DOHH2 (cell line): ENCODE results near the gene SLC9A6.

ENCODE experiments used
- H3F3A ChIP-seq: fragments of 200-600 bp; sonication (generic), shearing (Covaris generic); 2 replicates; pipeline ENCODE4 v1.6.0; 2016; ENCODE audit warnings: antibody characterized with exemption, mild to moderate bottlenecking; ENCODE audit not compliant: control insufficient read depth, insufficient read depth
- H3K27ac ChIP-seq: fragments of 200-600 bp; sonication (generic); 2 replicates; pipeline ENCODE4 v1.5.1; 2014; ENCODE audit warnings: low read depth, mild to moderate bottlenecking, low read length, moderate library complexity
- H3K27me3 ChIP-seq: fragments of 200-600 bp; sonication (generic); 2 replicates; pipeline ENCODE4 v1.6.1; 2014; ENCODE audit warnings: mild to moderate bottlenecking, low read length, mixed read lengths; ENCODE audit not compliant: control insufficient read depth
- H3K36me3 ChIP-seq: fragments of 200-600 bp; sonication (generic); 2 replicates; pipeline ENCODE4 v1.6.1; 2014; ENCODE audit warnings: mild to moderate bottlenecking, low read length, moderate library complexity, mixed read lengths; ENCODE audit not compliant: control insufficient read depth
- H3K4me1 ChIP-seq: fragments of 200-600 bp; sonication (generic); 2 replicates; pipeline ENCODE4 v1.6.1; 2014; ENCODE audit warnings: mild to moderate bottlenecking, low read length, mixed read lengths; ENCODE audit not compliant: control insufficient read depth
- H3K4me2 ChIP-seq: fragments of 200-600 bp; sonication (generic); 2 replicates; pipeline ENCODE4 v1.6.0; 2014; ENCODE audit warnings: mild to moderate bottlenecking, low read length, moderate library complexity
- H3K4me3 ChIP-seq: fragments of 200-600 bp; sonication (generic); 2 replicates; pipeline ENCODE4 v1.5.1; 2014; ENCODE audit warnings: mild to moderate bottlenecking, low read length, mixed read lengths
- H3K79me2 ChIP-seq: fragments of 200-600 bp; sonication (generic); 2 replicates; pipeline ENCODE4 v1.6.1; 2014; ENCODE audit warnings: mild to moderate bottlenecking, low read length, mixed read lengths; ENCODE audit not compliant: control insufficient read depth
- H3K9me2 ChIP-seq: fragments of 200-600 bp; sonication (generic); replicated peaks from 2 replicates; pipeline ENCODE4 v1.6.1; 2014; ENCODE audit warnings: mild to moderate bottlenecking, low read length, mixed read lengths; ENCODE audit not compliant: control insufficient read depth
- H3K9me3 ChIP-seq: fragments of 200-600 bp; sonication (generic); 2 replicates; pipeline ENCODE4 v1.6.1; 2014; ENCODE audit warnings: antibody characterized with exemption, low read length, mixed read lengths; ENCODE audit not compliant: control insufficient read depth, insufficient read depth
- H4K20me1 ChIP-seq: fragments of 200-600 bp; sonication (generic); 2 replicates; pipeline ENCODE4 v1.6.0; 2014; ENCODE audit warnings: low read depth, mild to moderate bottlenecking, antibody characterized with exemption, low read length, moderate library complexity; ENCODE audit not compliant: control insufficient read depth, insufficient read depth
- EZH2phosphoT487 ChIP-seq: fragments of 200-600 bp; sonication (generic); IDR thresholded peaks from 2 replicates; pipeline ENCODE4 v1.6.1; 2017; ENCODE audit warnings: borderline replicate concordance, mild to moderate bottlenecking, antibody characterized with exemption, low read length, moderate library complexity, mixed read lengths
- TF ChIP-seq, protein P1 (sequence below): fragments of 200-600 bp; sonication (generic); IDR thresholded peaks from one replicate; pipeline ENCODE4 v1.5.1; 2014; ENCODE audit warnings: antibody characterized with exemption, mild to moderate bottlenecking, low read depth, low read length; ENCODE audit not compliant: poor library complexity, severe bottlenecking

Gene SLC9A6

DNA sequence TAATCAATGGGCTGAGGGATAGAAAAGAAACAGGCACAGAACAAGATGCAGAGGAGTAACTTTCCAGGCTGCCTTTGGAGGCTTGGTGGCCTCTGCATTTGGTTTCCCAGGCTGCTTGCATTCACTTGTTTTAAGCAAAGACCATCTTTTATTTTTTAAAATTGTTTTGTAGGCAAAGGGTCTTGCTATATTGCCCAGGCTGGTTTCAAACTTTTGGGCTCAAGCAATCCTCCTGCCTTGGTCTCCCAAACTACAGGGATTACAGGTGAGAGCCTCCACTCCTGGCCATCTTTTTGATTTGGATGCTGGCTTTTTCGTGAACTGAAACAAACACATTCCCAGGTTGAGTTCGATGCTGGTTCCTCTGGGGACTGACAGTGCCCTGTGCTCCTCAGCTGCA lies 74.1 kb downstream of the SLC9A6 start:
- Histone ChIP-seq H3K9me3 (no peaks in the 10 kb centered on the region), H3K36me3 (no peaks in the 10 kb centered on the region), H4K20me1 (no peaks in the 10 kb centered on the region), H3K4me1 (no peaks in the 10 kb centered on the region), H3K79me2 (no peaks in the 10 kb centered on the region), H3K4me3 (no peak overlapping the region), H3K27me3 (peaks cover 4% of the 10 kb centered on the region), H3K9me2 (no peaks in the 10 kb centered on the region), H3K27ac (no peak overlapping the region), H3K4me2 (no peak overlapping the region), H3F3A (no peaks in the 10 kb centered on the region)
- no peak for TF ChIP-seq EZH2phosphoT487

DNA sequence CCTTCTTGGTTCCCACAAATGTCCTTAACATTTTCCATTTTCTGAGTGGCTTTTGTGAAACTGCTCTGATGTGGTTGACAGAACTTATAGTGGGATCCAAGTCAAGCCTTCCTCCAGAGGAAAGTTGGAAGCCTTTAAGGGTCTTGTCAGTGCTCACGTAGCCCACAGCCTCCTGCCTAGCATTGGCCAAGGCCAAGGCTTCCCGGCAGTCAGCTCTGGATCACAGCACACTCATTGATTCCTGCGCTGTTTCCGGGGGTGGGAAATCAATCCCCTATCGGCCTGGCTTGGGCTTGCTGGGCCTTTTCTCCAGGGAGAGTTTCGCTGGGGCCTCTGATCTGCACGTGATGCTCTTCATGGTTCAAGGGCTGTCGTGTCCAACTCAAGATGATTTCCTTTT lies 76.1 kb downstream of the SLC9A6 start:
- peaks cover 5% of the 10 kb centered on the region; the same call in 1 of the 2 replicates for H3K27me3 ChIP-seq
- no peak overlapping the region for H3K4me3 ChIP-seq
- no peaks in the 10 kb centered on the region for H3F3A ChIP-seq
- H3K27ac ChIP-seq: no peak overlapping the region
- TF ChIP-seq, protein P1, sequence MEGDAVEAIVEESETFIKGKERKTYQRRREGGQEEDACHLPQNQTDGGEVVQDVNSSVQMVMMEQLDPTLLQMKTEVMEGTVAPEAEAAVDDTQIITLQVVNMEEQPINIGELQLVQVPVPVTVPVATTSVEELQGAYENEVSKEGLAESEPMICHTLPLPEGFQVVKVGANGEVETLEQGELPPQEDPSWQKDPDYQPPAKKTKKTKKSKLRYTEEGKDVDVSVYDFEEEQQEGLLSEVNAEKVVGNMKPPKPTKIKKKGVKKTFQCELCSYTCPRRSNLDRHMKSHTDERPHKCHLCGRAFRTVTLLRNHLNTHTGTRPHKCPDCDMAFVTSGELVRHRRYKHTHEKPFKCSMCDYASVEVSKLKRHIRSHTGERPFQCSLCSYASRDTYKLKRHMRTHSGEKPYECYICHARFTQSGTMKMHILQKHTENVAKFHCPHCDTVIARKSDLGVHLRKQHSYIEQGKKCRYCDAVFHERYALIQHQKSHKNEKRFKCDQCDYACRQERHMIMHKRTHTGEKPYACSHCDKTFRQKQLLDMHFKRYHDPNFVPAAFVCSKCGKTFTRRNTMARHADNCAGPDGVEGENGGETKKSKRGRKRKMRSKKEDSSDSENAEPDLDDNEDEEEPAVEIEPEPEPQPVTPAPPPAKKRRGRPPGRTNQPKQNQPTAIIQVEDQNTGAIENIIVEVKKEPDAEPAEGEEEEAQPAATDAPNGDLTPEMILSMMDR: no peak
- TF ChIP-seq EZH2phosphoT487: no peak
- no peaks in the 10 kb centered on the region for H3K9me3 ChIP-seq
- H3K4me1 ChIP-seq: no peaks in the 10 kb centered on the region
- H3K9me2 ChIP-seq: no peaks in the 10 kb centered on the region
- no peaks in the 10 kb centered on the region for H3K36me3 ChIP-seq
- H3K79me2 ChIP-seq: no peaks in the 10 kb centered on the region
- no peaks in the 10 kb centered on the region for H4K20me1 ChIP-seq
- no peak overlapping the region for H3K4me2 ChIP-seq

GRCh38 chrX:136061696-136062095 lies 76.5 kb downstream of the SLC9A6 start:
- no peaks in the 10 kb centered on the region for H3F3A ChIP-seq
- no peak overlapping the region for H3K4me2 ChIP-seq
- no peaks in the 10 kb centered on the region for H3K36me3 ChIP-seq
- no peaks in the 10 kb centered on the region for H3K9me3 ChIP-seq
- H3K4me3 ChIP-seq: no peak overlapping the region
- H3K27me3 ChIP-seq: peaks cover 3% of the 10 kb centered on the region; the same call in 1 of the 2 replicates
- TF ChIP-seq, protein P1: no peak
- no peak for TF ChIP-seq EZH2phosphoT487
- H4K20me1 ChIP-seq: no peaks in the 10 kb centered on the region
- H3K9me2 ChIP-seq: no peaks in the 10 kb centered on the region
- no peak overlapping the region for H3K27ac ChIP-seq
- H3K4me1 ChIP-seq: no peaks in the 10 kb centered on the region
- no peaks in the 10 kb centered on the region for H3K79me2 ChIP-seq

DNA sequence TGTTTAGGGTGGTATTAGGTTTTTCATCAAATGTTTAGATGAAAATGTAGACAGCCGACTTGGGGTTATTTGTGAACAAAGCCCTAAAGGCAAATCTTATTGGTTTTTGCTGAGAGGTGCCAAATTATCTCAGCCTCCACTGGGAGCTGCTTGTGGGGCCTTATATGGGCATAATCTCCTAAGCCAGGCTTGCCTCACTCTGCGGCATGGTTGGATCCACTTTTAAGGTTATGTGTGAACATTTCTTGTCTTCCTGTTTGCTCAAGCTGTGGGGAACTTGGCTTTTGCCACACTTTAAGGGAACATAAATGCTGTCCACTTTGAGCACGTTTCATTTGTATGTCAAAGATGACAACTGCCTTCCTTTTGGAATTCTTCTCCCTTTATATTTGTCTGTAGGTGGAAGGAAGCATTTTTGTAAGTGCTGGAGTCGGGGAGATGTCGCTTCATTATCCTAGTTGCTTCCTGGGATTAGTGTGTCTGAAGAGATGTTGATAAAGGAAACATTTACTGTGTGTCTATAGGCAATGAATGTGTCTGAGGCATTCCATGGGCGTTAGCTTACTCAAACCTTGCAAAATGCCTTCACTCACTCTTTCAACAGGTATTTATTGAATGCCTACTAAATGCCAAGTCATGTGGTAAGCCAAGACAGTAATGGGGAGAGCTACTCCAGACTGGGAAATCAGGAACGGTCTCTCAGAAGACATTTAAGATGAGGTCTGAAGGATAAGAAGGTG lies 78.3 kb downstream of the SLC9A6 start:
- no peaks in the 10 kb centered on the region for H3K9me2 ChIP-seq
- no peaks in the 10 kb centered on the region for H4K20me1 ChIP-seq
- H3K79me2 ChIP-seq: no peaks in the 10 kb centered on the region
- no peaks in the 10 kb centered on the region for H3K36me3 ChIP-seq
- H3K4me2 ChIP-seq: no peak overlapping the region
- no peaks in the 10 kb centered on the region for H3K4me1 ChIP-seq
- H3K9me3 ChIP-seq: no peaks in the 10 kb centered on the region
- H3F3A ChIP-seq: no peaks in the 10 kb centered on the region
- no peak overlapping the region for H3K27ac ChIP-seq
- no peak overlapping the region for H3K4me3 ChIP-seq
- TF ChIP-seq, protein P1: no peak
- TF ChIP-seq EZH2phosphoT487: no peak
- peaks cover 3% of the 10 kb centered on the region; the same call in 1 of the 2 replicates for H3K27me3 ChIP-seq
